Urinary bladder (tissue), 4 donors: Measurements from ENCODE around the gene FBXO45. TPM values are rescaled to one million over a fixed set of nuclear protein-coding genes. Genes with fewer than 3 reads are reported as not detected.
"Not testable (repeated sequence)": the region's sequence is repeated elsewhere in the genome, so short reads cannot be mapped to it uniquely, and the experiment has no call there.

ENCODE experiments used
- DNase-seq: peaks from one replicate; pipeline ENCODE4 v3.0.0-alpha.2; 2015; ENCODE audit errors: extremely low spot score
- H3K27ac ChIP-seq: one replicate; pipeline ENCODE4 v1.5.1; 2013; ENCODE audit warnings: low read depth, mild to moderate bottlenecking, moderate library complexity
- H3K36me3 ChIP-seq: one replicate; pipeline ENCODE4 v1.6.1; 2013; ENCODE audit warnings: mild to moderate bottlenecking, moderate library complexity; ENCODE audit not compliant: insufficient read depth
- H3K4me1 ChIP-seq: one replicate; pipeline ENCODE4 v1.6.1; 2013; ENCODE audit warnings: mild to moderate bottlenecking, moderate library complexity; ENCODE audit not compliant: insufficient read depth
- H3K4me3 ChIP-seq: one replicate; pipeline ENCODE4 v1.5.1; 2013; ENCODE audit warnings: low read depth, low read length
- WGBS: extraction: QIAGEN DNeasy Blood & Tissue Kit; methylation state at CpG from one replicate; pipeline ENCODE4 v1.1.7; 2013; 5-methylcytosine and 5-hydroxymethylcytosine counted together
- polyA plus RNA-seq: library from polyadenylated mRNA; stranded (reverse); fragments of 200-250 nt; gene quantifications from one replicate; pipeline ENCODE4 v1.2.3, GENCODE V29; 2013
- total RNA-seq: library from RNA; depleted of rRNA; stranded (reverse); fragments of >200 nt; gene quantifications from one replicate; pipeline ENCODE4 v1.2.3, GENCODE V29; 2014
- donor health status: healthy with polysubstance abuse.
- donor health status: healthy.

Gene FBXO45
- total RNA-seq (19.5 TPM), polyA plus RNA-seq (6.0 TPM)

DNA sequence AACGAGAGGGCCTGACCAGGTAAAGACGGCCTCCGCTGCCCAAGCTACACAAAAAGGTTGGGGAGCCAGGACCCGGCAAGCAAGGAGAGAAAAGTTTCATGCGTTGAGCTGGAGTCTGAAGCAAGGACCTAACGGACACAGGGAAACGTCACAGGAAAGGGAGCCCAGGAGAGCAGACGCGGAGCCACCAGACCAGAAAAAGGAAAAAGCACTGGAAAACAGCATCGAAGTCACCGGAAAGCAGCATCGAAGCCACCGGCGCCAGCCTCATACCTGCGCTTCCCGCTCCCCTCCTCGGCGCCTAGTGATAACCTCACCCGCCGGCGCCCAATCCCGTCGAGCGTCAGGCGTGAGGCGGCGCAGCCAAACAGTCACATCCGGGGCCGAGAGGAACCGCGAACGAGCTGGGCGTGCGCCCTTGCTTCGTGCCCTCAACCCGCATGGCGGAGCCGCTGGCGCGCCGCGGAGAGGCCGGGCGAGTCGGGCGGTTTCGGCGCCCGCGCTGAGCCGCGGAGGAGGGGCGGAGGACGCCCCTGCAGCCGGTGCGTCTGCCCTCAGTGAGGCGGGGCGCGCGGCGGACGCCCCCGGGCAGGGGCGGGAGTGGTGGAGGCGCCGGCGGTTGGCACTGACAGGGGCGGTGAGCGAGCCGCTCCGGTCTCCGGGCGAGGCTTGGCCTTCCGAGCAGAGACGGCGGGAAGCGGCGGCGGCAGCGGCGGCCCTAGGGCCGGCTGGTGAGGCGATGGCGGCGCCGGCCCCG lies at the start of gene FBXO45, which contains the start of gene WDR53:
TSS of gene FBXO45 (plus strand) at position 415 of the 757 bp plus-strand sequence. CDS start at position 740, 325 bp downstream.
TSS of gene WDR53 (minus strand) at position 309 of the 757 bp plus-strand sequence. CDS start 7,079 bp downstream, outside the sequence.
- under 1% methylated on average over 87 of the region's 87 CpGs for WGBS
- Histone ChIP-seq H3K4me1 (peaks cover 2% of the 10 kb centered on the region), H3K27ac (peak within 1 kb of the TSS; percentile 65), H3K4me3 (peak within 1 kb of the TSS; percentile 61), H3K36me3 (peaks cover 1% of the 10 kb centered on the region)
- DNase-seq = peak; percentile 84

GRCh38 chr3:196518966-196519717 lies 49.3 kb upstream of the FBXO45 start:
- WGBS = 44% methylated on average over 12 of the region's 12 CpGs
- Histone ChIP-seq H3K4me1 (no peaks in the 10 kb centered on the region), H3K27ac (no peak overlapping the region), H3K4me3 (no peak overlapping the region), H3K36me3 (no peaks in the 10 kb centered on the region)
- no peak for DNase-seq

GRCh38 chr3:196519718-196520082 lies 48.8 kb upstream of the FBXO45 start:
- no peak for DNase-seq
- no peaks in the 10 kb centered on the region for H3K36me3 ChIP-seq
- no peaks in the 10 kb centered on the region for H3K4me1 ChIP-seq
- no peak overlapping the region for H3K27ac ChIP-seq
- H3K4me3 ChIP-seq = no peak overlapping the region
- WGBS = 85% methylated on average over 5 of the region's 5 CpGs

GRCh38 chr3:196521291-196521690 lies 47.2 kb upstream of the FBXO45 start:
- not testable (repeated sequence) for H3K4me1 ChIP-seq, H3K36me3 ChIP-seq, DNase-seq, H3K4me3 ChIP-seq, H3K27ac ChIP-seq
- 90% methylated on average over 12 of the region's 12 CpGs for WGBS

- no peaks in the 10 kb centered on the region for H3K36me3 ChIP-seq
- H3K27ac ChIP-seq = no peak overlapping the region
- 96% methylated on average over 4 of the region's 4 CpGs for WGBS
- no peak overlapping the region for H3K4me3 ChIP-seq
- DNase-seq = no peak
- H3K4me1 ChIP-seq = no peaks in the 10 kb centered on the region
These were observed 44.6 kb upstream of the FBXO45 start for GRCh38 chr3:196523841-196524240.

DNA sequence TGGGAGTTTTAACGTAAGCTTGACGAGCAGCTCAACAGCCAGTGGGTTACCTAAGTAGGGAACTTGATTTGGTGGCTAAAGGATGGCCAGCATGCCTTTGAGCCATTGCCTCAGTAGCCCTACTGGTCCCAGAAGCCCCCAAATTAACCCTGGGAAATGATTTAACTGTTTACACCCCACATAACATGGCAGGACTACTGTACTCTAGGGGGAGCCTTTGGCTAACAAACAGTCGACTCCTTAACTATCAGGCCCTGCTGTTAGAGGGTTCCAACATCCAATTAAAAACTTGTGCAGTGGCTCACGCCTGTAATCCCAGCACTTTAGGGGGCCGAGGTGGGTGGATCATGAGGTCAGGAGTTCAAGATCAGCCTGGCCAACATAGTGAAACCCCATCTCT lies 43.9 kb upstream of the FBXO45 start:
- Histone ChIP-seq H3K4me1 (no peaks in the 10 kb centered on the region), H3K4me3 (no peak overlapping the region), H3K27ac (no peak overlapping the region), H3K36me3 (no peaks in the 10 kb centered on the region)
- DNase-seq = no peak
- WGBS = 56% methylated on average over 5 of the region's 5 CpGs

DNA sequence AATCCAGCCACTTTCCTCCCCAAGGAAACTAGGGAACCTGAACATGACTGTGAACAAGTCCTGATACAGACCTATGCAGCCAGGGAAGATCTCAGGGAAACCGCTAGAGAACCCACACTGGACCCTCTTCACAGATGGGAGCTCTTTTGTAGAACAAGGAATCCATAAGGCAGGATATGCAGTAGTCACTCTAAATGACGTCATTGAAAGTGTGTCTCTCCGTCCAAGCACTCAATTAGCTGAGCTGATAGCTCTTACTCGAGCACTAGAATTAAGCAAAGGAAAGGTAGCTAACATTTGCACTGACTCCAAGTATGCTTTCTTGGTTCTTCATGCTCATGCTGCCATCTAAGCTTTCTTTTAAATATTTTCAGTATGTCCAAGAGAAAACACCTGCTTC lies 43.3 kb upstream of the FBXO45 start:
- 83% methylated on average over 4 of the region's 4 CpGs for WGBS
- H3K27ac ChIP-seq = no peak overlapping the region
- no peaks in the 10 kb centered on the region for H3K4me1 ChIP-seq
- H3K36me3 ChIP-seq = no peaks in the 10 kb centered on the region
- H3K4me3 ChIP-seq = no peak overlapping the region
- no peak for DNase-seq

GRCh38 chr3:196528639-196529233 lies 39.7 kb upstream of the FBXO45 start:
- H3K27ac ChIP-seq = no peak overlapping the region
- no peaks in the 10 kb centered on the region for H3K36me3 ChIP-seq
- H3K4me1 ChIP-seq = no peaks in the 10 kb centered on the region
- whole genome bisulfite sequencing = 3% methylated on average over 52 of the region's 52 CpGs
- no peak for DNase-seq
- peak overlapping the region; percentile 17 for H3K4me3 ChIP-seq

DNA sequence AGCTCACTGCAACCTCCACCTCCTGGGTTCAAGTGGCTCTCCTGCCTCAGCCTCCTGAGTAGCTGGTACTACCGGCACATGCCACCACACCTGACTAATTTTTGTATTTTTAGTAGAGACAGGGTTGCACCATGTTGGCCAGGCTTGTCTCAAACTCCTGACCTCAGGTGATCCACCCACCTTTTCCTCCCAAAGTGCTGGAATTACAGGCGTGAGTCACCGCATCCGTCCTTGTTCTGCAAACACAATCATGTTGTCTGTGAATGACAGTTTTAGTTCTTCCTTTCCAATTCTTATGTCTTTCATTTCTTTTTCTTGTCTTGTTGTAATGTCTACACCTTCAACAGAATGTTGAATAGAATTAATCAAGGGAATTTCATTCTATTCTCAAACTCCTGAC lies 37.0 kb upstream of the FBXO45 start:
- Histone ChIP-seq H3K27ac (no peak overlapping the region), H3K4me1 (no peaks in the 10 kb centered on the region), H3K36me3 (no peaks in the 10 kb centered on the region), H3K4me3 (no peak overlapping the region)
- 91% methylated on average over 4 of the region's 4 CpGs for WGBS
- no peak for DNase-seq

DNA sequence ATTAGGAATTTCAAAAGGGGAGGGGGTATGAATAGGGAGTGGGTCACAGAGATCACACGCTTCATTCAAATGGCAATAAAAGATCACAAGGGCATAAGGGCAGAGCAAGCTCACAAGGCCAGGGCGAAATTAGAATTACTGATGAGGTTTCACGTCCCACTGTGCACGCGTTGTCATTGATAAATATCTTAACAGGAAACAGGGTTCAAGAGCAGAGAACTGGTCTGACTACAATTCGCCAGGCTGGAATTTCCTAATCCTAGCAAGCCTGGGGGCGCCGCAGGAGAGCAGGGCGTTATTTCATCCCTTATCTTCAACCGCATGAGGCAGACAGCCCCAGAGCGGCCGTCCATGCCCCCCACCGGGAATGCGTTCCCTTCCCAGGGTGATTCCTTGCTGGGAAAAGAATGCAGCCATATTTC lies 35.2 kb upstream of the FBXO45 start:
- Histone ChIP-seq H3K36me3 (no peaks in the 10 kb centered on the region), H3K27ac (no peak overlapping the region), H3K4me1 (no peaks in the 10 kb centered on the region), H3K4me3 (no peak overlapping the region)
- DNase-seq = no peak
- WGBS = 21% methylated on average over 14 of the region's 14 CpGs

DNA sequence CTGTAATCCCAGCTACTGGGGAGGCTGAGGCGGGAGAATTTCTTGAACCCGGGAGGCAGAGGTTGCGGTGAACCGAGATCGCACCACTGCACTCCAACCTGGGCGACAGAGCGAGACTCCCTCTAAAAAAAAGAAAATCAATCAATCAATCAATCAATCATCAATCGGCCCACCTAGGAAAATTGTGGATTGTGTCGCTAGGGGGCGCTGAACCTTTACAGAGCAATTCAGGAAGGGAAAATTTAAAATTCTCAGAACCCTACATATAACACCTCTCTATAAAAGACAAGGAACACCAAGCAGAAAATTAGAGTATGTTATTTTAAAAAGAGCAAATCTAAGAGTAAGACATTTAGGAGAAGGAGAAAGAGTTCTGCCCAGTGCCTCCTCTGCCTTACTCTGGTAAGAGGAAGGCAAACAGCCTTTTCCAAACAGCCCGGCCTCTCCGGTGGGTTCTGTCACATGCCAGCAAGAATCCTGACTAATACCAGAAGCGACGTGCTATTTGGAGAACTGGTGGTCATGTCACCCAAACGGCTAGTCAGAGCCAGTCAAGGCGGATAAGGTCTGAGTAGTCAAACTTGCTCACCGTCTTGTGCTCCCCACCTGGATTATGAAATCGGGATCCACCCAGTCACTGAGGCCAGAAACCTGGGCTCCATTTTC lies 31.0 kb upstream of the FBXO45 start:
- H3K36me3 ChIP-seq = no peaks in the 10 kb centered on the region
- no peak for DNase-seq
- no peak overlapping the region for H3K27ac ChIP-seq
- no peak overlapping the region for H3K4me3 ChIP-seq
- WGBS = 46% methylated on average over 18 of the region's 18 CpGs
- no peaks in the 10 kb centered on the region for H3K4me1 ChIP-seq

- Histone ChIP-seq H3K27ac (no peak overlapping the region), H3K4me1 (no peaks in the 10 kb centered on the region), H3K4me3 (no peak overlapping the region), H3K36me3 (no peaks in the 10 kb centered on the region)
- 89% methylated on average over 6 of the region's 6 CpGs for WGBS
- DNase-seq = no peak
These were observed 26.6 kb upstream of the FBXO45 start for GRCh38 chr3:196541684-196542445.

DNA sequence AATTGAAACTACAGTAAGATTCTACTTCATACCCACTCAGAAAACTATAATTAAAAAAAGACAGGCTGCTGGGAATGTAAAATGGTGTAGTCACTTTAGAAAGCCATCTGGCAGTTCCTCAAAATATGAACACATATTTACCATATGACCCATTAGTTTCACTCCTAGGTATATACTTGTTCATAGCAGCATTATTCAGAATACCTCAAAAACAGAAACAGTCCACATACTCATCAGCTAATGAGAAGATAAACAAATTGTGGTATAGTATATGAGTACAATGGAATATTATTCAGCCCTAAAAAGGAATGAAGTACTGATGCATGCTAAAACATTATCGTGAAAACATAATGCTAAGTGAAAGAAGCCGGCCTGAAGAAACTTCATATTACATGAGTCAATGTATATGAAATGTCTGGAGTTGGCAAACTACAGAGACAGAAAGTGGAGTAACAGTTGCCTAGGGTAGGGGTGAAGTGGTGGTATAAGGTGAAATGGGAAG lies 23.9 kb upstream of the FBXO45 start:
- no peak for DNase-seq
- H3K36me3 ChIP-seq = no peaks in the 10 kb centered on the region
- WGBS = 97% methylated on average over 2 of the region's 2 CpGs

More for the DNA sequence above, 23.9 kb upstream of the FBXO45 start:
- Histone ChIP-seq H3K27ac (no peak overlapping the region), H3K4me3 (no peak overlapping the region), H3K4me1 (no peaks in the 10 kb centered on the region)
